Epithelial cell of proximal tubule (primary cell): ENCODE measurements around the gene DPP8. TPM values are rescaled to one million over a fixed set of nuclear protein-coding genes. Genes with fewer than 3 reads are reported as not detected.
"Not testable (repeated sequence)": the region's sequence is repeated elsewhere in the genome, so short reads cannot be mapped to it uniquely, and the experiment has no call there.

ENCODE experiments used
- DNase-seq: peaks from one replicate; pipeline ENCODE4 v3.0.0-alpha.2; 2011; ENCODE audit warnings: low read depth
- H3K4me3 ChIP-seq: 2 replicates; pipeline ENCODE4 v1.5.1; 2011; ENCODE audit warnings: low read depth, mild to moderate bottlenecking, low read length
- total RNA-seq: library from RNA; depleted of rRNA; stranded (reverse); fragments of >200 nt; gene quantifications from 2 replicates; pipeline ENCODE4 v1.2.3, GENCODE V29; 2015
- TF ChIP-seq, protein P1 (sequence below): conservative IDR thresholded peaks from 2 replicates; pipeline ENCODE4 v1.5.1; 2012; ENCODE audit warnings: low read depth, mild to moderate bottlenecking, low read length

The DPP8 gene
- total RNA-seq, 1 donor from 2014 or later, result 25.7 TPM

DNA sequence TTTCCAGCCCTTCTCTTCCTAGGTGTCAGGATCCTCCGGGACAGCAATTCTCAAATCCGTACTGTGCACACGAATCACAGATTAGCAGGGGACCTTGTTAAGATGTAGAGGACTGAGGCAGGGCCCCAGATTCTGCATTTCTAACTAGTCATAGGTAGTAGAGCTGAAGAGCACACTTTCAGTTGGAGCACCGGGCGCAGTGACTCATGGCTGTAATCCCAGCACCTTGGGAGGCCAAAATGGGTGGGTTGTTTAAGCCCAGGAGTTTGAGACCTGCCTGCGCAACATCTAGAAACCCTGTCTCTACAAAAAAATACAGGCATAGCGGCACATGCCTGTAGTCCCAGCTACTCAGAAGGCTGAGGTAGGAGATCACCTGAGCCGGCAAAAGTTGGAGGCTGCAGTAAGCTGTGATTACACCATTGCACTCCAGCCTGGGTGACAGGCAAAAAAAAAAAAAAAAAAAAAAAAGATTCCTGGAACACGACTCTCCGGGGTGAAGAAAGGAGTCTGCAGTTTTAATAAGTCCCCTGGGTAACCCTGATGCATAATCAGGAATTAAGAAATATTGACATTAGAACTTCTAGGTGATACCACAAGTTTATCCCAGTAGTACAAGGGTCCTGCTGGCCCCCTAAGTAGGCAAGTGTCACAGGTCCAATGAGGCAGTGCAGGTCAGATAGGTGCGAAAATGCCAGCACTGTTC, 118.3 kb downstream of the DPP8 start:
- H3K4me3 ChIP-seq, result no peak overlapping the region
- TF ChIP-seq, protein P1, sequence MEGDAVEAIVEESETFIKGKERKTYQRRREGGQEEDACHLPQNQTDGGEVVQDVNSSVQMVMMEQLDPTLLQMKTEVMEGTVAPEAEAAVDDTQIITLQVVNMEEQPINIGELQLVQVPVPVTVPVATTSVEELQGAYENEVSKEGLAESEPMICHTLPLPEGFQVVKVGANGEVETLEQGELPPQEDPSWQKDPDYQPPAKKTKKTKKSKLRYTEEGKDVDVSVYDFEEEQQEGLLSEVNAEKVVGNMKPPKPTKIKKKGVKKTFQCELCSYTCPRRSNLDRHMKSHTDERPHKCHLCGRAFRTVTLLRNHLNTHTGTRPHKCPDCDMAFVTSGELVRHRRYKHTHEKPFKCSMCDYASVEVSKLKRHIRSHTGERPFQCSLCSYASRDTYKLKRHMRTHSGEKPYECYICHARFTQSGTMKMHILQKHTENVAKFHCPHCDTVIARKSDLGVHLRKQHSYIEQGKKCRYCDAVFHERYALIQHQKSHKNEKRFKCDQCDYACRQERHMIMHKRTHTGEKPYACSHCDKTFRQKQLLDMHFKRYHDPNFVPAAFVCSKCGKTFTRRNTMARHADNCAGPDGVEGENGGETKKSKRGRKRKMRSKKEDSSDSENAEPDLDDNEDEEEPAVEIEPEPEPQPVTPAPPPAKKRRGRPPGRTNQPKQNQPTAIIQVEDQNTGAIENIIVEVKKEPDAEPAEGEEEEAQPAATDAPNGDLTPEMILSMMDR, result no peak
- no peak for DNase-seq

DNA sequence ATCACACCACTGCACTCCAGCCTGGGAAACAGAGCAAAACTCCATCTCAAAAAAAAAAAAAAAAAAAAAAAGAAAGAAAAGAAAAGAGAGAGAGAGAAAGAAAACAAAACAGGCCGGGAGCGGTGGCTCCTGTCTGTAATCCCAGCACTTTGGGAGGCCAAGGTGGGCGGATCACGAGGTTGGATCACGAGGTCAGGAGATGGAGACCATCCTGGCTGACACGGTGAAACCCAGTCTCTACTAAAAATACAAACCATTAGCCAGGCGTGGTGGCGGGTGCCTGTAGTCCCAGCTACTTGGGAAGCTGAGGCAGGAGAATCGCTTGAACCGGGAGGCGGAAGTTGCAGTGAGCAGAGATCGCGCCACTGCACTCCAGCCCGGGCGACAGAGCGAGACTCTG, 119.0 kb downstream of the DPP8 start:
- not testable (repeated sequence) for H3K4me3 ChIP-seq

DNA sequence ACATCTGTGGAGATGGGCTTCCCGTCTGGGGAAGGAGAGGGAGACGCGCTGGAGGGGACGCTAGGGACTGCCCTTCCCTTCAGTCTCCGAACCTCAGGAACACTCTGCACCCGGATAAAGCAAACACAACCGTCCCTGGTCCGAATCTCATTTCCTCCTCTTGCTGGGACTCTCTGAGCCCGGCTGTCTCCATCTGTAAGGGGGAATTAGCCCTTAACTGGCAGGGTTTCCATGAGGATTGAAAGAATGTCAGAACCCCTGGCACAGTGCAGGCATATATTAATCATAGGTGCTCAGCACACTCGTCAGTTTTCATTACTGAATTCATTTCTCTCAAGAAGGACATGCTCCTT, 120.5 kb downstream of the DPP8 start:
- TF ChIP-seq, protein P1, result no peak
- no peak overlapping the region for H3K4me3 ChIP-seq
- no peak for DNase-seq

More for the DNA sequence above, 119.0 kb downstream of the DPP8 start:
- not testable (repeated sequence) for DNase-seq

DNA sequence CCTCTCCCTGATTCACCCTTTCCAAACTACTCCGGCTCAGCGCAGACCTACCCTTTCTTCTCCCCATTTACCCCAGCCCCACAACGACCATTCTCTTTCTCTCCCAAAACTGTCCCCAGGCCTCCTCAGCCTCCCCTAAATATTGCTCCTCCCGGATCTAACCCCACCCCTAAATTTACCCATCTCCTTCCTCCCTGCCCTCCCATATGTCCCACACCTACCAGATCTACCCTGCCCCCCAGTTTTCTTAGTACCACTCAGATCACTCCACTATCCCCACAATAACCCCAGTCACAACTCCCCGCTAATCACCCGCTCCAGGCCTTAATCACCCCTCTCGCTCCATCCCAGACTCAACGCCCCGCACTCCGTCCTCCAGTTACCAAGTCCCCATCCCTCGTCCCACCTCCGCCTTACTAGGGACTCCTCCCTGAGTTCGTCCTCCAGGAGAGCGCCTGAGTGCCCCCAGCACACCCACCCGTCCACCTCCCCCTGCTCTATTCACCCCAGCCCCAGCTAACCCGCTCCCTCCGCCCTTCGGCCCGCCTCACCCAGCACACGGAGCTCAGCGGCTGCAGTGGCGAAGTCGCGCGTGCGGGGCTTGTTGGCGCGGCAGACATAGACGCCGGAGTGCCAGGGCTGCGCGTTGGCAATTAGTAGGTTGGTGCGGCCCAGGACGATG, 121.1 kb downstream of the DPP8 start:
- no peak for DNase-seq
- TF ChIP-seq, protein P1, result no peak
- no peak overlapping the region for H3K4me3 ChIP-seq

DNA sequence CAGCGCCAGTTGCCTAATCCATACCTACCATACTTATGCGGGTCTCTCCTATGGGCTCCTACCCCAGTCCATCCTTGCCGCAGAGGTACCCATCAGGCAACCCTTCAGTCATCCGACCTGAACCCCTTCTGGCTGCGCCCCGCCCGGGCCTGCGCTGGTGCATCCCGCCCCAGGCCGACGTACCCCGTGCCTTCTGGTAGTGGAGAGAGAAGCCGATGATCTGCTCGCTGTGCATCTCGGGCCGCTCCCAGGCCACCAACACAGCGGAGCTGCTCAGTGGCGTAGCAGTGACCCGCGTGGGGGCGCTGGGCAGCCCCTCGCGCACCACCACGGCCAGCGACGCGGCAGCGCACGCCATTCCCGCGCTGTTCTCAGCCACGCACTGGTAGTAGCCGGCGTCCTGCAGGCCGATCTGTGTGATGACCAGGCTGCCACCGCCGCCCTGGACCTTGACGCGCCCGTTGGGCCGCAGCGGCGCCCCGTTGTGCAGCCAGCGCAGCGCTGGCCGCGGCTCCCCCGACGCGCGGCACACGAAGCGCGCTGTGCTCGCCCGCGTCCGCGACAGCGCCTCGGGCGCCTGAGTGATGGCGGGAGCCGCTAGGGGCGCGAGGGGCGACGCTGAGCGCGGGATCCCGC, 121.8 kb downstream of the DPP8 start:
- no peak for DNase-seq

DNA sequence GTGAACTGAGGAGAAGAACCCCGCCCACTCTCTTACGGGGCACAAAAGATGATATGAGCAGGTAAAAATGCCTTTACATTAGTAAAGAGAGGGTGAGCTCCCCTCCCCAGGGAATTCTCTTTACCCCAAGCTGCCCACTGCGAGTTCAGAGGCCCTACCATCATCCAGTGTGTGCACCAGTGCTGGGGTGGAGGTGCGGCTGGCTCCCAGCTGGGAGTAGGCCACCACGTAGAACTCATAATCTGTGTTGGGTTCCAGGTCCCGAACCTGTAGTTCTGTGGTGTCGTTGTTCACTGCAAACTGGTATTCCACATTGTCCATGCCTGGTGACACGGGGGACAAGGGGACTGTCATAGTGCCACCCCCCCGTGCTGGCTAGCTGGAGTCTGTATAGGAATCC, 122.6 kb downstream of the DPP8 start:
- DNase-seq, result no peak

More for the DNA sequence above, 121.8 kb downstream of the DPP8 start:
- TF ChIP-seq, protein P1, result no peak
- H3K4me3 ChIP-seq, result no peak overlapping the region

DNA sequence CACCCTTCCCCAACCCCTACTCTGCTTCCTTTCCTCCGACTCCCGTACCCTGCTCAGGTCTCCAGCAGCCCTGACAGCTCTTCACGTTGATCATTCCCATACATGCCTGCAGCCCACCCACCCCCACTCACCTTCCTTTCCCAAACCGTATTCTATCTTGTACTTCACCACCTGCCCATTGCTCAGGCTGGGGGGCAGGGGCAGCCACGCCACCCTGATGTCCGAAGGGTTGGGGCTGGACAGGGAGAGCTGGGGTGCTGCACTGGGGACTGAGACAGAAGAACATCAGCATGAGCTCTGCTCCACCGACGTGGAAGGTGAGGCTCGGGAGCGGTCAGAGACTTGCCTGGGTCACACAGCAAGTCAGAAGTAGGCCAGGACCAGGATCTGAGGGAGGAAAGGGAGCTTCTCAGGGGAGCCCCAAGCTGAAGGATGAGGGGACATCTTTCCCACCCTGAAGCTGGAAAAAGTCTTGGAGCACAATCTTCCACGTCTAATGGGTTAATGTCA, 123.2 kb downstream of the DPP8 start:
- TF ChIP-seq, protein P1, result no peak
- DNase-seq, result no peak
- no peak overlapping the region for H3K4me3 ChIP-seq

More for the DNA sequence above, 122.6 kb downstream of the DPP8 start:
- no peak overlapping the region for H3K4me3 ChIP-seq
- TF ChIP-seq, protein P1, result no peak
